HTR-8/SVneo (cell line): ENCODE results near the gene HTT.

Experiments
- DNase-seq: peaks from one replicate; pipeline ENCODE4 v3.0.0; 2011; ENCODE audit warnings: low spot score, mixed read lengths; ENCODE audit not compliant: insufficient read length
- FAIRE-seq: peaks from 2 replicates; lab custom pipeline; 2011; peaks lifted over from hg19 to GRCh38; lab: Jason Lieb, UNC

Gene HTT

DNA sequence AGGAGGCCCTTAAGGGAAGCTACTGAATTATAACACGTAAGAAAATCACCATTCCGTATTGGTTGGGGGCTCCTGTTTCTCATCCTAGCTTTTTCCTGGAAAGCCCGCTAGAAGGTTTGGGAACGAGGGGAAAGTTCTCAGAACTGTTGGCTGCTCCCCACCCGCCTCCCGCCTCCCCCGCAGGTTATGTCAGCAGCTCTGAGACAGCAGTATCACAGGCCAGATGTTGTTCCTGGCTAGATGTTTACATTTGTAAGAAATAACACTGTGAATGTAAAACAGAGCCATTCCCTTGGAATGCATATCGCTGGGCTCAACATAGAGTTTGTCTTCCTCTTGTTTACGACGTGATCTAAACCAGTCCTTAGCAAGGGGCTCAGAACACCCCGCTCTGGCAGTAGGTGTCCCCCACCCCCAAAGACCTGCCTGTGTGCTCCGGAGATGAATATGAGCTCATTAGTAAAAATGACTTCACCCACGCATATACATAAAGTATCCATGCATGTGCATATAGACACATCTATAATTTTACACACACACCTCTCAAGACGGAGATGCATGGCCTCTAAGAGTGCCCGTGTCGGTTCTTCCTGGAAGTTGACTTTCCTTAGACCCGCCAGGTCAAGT is 167.5 kb downstream of the HTT start:
- no peak for FAIRE-seq
- no peak for DNase-seq

DNA sequence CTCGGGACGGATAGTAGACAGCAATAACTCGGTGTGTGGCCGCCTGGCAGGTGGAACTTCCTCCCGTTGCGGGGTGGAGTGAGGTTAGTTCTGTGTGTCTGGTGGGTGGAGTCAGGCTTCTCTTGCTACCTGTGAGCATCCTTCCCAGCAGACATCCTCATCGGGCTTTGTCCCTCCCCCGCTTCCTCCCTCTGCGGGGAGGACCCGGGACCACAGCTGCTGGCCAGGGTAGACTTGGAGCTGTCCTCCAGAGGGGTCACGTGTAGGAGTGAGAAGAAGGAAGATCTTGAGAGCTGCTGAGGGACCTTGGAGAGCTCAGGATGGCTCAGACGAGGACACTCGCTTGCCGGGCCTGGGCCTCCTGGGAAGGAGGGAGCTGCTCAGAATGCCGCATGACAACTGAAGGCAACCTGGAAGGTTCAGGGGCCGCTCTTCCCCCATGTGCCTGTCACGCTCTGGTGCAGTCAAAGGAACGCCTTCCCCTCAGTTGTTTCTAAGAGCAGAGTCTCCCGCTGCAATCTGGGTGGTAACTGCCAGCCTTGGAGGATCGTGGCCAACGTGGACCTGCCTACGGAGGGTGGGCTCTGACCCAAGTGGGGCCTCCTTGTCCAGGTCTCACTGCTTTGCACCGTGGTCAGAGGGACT is 168.8 kb downstream of the HTT start:
- no peak for DNase-seq
- no peak for FAIRE-seq

GRCh38 chr4:3244002-3244401 is 169.5 kb downstream of the HTT start:
- no peak for DNase-seq
- no peak for FAIRE-seq

DNA sequence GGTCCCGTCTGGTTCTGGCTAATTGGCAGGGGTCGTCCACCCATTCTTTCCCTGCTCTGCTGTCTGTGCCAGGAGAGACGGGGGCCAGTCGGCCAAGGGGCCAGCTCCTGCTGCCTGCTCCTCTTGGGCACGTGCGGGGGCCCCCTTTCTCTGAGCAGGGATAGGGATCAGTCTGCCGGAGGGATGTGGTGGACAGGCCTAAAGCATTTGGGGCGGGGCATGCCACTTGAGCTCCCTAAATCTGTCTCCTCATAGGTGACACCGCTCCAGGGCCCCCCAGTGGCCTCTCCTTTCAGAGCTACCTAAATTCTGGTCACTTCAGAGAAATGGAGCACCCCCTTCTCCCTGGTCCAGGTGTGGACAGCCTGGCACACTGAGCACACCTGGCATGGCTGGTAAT is 170.3 kb downstream of the HTT start:
- no peak for FAIRE-seq

DNA sequence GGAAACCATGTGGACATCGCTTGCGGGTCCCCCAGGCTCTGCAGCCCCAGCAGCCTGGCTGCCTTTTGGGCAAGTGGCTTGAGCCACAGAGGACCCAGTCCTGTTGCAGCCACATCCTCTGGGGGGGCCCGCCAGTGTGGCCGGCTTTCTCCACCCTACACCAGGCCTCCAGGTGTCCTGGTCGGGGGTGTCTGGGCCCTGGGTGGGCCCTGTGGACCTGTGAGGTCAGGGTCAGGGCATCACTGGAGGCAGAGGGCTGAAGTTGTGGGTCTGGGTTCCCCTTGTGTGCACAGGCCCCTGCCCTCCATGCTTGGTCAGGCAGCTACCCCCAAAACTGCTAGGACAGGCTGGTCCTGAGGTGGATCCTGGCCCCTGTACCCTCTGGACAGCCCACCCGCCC is 171.2 kb downstream of the HTT start:
- FAIRE-seq: no peak
- DNase-seq: no peak

More for the DNA sequence above, 170.3 kb downstream of the HTT start:
- DNase-seq: no peak

GRCh38 chr4:3246458-3247398 is 172.2 kb downstream of the HTT start:
- DNase-seq (no peak), FAIRE-seq (no peak)

DNA sequence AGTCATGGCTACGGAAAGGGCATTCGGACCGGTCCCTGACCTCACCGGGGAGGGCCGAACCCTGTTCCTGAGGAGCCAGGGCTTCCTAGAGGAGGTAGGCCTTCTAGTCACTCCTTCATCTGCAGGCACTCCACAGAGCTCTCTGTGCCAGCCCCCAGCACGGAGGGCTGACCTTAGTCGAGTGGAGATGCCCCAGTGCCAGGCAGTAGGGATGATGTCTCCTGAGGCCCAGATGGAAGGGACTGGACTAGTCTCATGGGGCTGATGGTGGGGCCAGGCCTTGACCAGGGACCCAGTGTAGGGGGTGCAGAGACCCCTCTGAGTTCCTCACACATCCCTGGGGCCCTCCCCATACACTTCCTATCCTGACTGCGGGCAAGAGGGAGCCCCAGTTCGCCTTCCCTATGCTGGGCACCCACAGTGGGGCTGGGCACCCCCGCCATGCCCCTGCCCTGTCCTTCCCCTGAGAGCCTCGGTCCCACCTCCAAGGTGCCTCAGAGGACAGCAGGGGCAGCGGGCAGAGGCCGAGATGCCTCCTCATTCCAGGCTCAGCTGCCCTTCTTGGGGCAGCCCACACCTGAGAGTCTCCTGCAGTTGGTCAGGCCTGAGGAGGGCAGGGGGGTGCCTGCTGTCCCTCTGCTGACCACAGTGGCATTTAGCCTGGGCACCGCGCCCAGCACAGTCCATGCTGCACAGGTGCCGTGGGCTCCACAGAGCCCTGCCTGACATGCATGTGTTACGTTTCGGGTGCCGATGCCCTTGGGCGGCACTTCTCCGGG is 173.1 kb downstream of the HTT start:
- FAIRE-seq (no peak), DNase-seq (no peak)

GRCh38 chr4:3248178-3248480 is 173.6 kb downstream of the HTT start:
- FAIRE-seq: no peak
- DNase-seq: no peak

- FAIRE-seq (no peak), DNase-seq (no peak)
These were observed 174.6 kb downstream of the HTT start, which contains the start of gene MSANTD1 for GRCh38 chr4:3248811-3249661. Gene MSANTD1, plus strand, starts transcription at chr4:3249159. Its CDS starts 64 bp downstream, at chr4:3249223.

DNA sequence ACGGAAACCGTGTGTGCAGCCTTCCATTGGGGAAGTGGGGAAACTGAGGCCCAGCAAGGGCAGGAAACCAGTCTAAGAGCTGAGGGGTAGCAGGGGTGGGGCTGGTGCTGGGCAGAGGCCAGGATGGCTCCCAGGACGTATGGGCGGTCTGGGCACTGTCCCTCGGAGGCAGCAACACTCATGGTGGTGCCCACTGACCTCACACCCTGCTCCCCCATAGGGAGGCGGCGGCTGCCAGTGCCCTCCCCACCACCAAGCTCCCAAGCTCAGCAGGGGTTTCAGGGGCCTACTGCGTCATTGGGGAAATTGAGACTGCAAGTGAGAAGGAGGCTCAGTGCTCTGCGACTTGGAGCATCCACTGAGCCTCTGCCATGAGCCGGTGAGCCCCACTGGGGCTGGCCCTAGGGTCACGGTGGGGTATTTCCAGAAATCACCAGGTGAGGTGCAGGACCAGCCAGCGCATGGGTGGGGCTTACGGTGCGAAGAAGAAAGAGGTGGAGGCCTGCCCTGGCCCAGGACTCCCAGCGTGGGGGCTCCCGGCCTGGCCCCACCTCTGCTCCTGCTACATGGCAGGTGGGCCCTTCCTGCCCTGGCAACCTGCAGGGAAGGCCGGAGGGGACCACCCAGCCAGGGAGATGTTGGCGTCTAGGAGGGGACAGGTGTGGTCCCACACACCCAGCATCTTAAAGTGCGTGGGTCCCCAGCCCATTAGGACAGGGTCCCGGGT is 175.4 kb downstream of the HTT start:
- DNase-seq: no peak
- no peak for FAIRE-seq

DNA sequence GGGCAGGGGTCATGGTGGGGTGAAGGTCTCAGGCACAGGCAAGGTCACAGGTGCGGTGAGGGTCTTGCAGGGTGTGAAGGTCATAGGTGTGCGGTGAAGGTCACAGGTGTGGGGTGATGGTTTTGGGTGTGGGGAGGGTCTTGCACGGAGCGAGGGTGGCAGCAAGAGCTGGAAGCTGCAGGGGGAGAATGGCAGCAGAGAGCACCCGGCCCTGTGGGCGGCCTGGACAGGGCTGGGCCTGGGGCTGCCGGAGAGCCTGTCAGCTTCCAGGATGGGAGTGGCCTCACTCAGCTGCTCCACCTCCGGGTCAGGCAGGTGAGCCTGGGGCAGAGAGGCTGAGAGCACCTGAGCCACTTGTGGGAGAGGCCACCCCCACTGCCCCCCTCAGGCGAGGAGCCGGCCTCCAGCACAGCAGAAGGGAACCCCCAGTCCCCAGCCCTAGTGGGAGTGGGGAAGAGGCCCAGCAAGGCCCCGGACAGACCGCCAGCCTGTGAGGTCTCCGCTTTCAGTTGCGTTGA is 176.0 kb downstream of the HTT start:
- DNase-seq (no peak), FAIRE-seq (no peak)

DNA sequence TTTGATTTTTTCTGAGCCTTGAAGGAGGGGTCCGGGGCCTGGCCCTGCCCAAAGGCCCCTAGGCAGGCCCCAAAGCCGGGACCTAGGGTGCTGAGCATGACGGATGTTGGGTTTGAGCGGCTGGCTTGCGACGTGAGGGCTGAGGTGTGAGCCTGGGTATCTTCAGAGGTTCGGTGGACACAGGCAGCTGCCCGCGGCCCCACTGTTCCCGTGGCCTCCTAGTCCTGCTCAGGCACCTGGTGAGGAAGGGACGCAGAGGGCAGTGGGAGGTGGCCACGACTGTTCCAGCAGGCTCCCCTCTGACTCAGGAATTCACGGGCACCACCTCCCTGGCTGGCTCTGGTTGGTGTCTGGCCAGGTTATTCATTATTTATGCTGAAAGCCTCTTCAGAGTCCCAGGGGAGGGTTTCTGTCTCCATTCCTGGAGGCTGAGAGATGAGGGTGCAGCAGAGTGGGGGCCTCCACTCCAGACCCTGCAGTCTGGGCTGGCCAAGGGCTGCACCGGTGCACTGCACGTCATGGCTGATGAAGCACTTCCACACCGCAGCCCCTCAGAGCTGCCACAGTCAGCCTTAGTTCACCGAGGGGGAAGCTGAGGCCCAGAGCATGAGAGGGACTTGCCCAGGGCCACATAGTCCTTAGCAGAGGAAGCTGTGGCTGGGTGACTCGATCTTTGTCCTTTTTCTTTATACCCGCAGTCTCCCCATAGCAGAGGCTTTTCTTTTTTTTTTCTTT is 176.6 kb downstream of the HTT start:
- DNase-seq (no peak), FAIRE-seq (no peak)

GRCh38 chr4:3251691-3252479 is 177.4 kb downstream of the HTT start:
- no peak for FAIRE-seq
- no peak for DNase-seq

GRCh38 chr4:3252480-3252828 is 178.0 kb downstream of the HTT start:
- no peak for FAIRE-seq

GRCh38 chr4:3252831-3253641 is 178.6 kb downstream of the HTT start:
- DNase-seq (no peak), FAIRE-seq (no peak)

More at GRCh38 chr4:3252480-3252828, 178.0 kb downstream of the HTT start:
- DNase-seq: no peak

DNA sequence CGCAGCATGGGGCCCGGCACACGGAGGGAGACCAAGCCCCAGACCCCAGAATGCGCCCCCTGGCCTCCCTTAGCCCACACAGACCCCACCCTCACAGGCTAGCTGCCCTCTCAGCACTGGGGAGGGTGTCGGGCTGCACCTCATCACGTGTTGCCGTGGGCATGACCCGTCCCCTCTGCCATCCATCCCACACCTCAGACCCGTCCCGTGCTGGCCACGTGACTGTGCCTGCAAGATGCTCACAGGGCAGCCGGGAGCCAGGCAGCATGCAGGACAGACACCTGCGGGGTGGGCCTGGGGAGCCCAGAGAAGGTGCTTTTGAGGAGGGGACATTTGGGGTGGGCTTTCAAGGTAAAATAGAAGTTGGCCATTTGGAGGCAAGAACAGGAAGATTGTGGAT is 179.3 kb downstream of the HTT start:
- no peak for DNase-seq
- FAIRE-seq: no peak
